ENCODE results near the gene GUCY1B1. TPM values are rescaled to one million over a fixed set of nuclear protein-coding genes. Genes with fewer than 3 reads are reported as not detected.

The GUCY1B1 gene
- total RNA-seq, 2 experiments from 2014 or later = not detected

GRCh38 chr4:155828628-155829027 lies 69.8 kb downstream of the GUCY1B1 start:
- intact Hi-C loops (cut with micrococcal nuclease; ENCODE audit: unreplicated experiment) = no loop called here

GRCh38 chr4:155832664-155833063 lies 73.8 kb downstream of the GUCY1B1 start:
- CTCF ChIA-PET (ENCODE audit: unreplicated experiment) = no interaction called here
- no peak for DNase-seq (ENCODE audit: low spot score)
- H3K36me3 ChIP-seq (ENCODE audit: insufficient read depth, low read length) = no peaks in the 10 kb centered on the region

More at GRCh38 chr4:155828628-155829027, 69.8 kb downstream of the GUCY1B1 start:
- no peaks in the 10 kb centered on the region for H3K9me2 ChIP-seq (ENCODE audit: insufficient read depth, low read length)
- DNase-seq (ENCODE audit: low spot score) = no peak
- H3K27ac ChIP-seq (ENCODE audit: low read depth, low read length, poor library complexity, severe bottlenecking) = no peak overlapping the region
- H3K79me2 ChIP-seq (ENCODE audit: insufficient read depth, low read depth, low read length) = no peaks in the 10 kb centered on the region
- no peak overlapping the region for H3K4me2 ChIP-seq (ENCODE audit: low read length)
- no peaks in the 10 kb centered on the region for H3K36me3 ChIP-seq (ENCODE audit: insufficient read depth, low read length)
- H3K4me1 ChIP-seq (ENCODE audit: insufficient read depth, low read length, poor library complexity, severe bottlenecking) = no peaks in the 10 kb centered on the region
- BruUV-seq (replicated peaks) = no TSS peak
- H3K4me3 ChIP-seq (ENCODE audit: low read depth, low read length, poor library complexity, severe bottlenecking) = no peak overlapping the region
- no peaks in the 10 kb centered on the region for H4K20me1 ChIP-seq (ENCODE audit: insufficient read depth, low read length)
- ChIA-PET POLR2A (no interaction called here), CTCF (ENCODE audit: unreplicated experiment) (no interaction called here)
- H2AFZ ChIP-seq (ENCODE audit: low read length) = no peak overlapping the region
- no peaks in the 10 kb centered on the region for H3K9me3 ChIP-seq (ENCODE audit: low read length)
- TF ChIP-seq EZH2phosphoT487 (IDR thresholded peaks at IDR 0.05; ENCODE audit: borderline replicate concordance, low read depth, low read length) = no peak
- no peak for TF ChIP-seq CTCF (conservative IDR thresholded peaks at IDR 0.05; ENCODE audit: low read length)

More at GRCh38 chr4:155832664-155833063, 73.8 kb downstream of the GUCY1B1 start:
- H3K4me3 ChIP-seq (ENCODE audit: low read depth, low read length, poor library complexity, severe bottlenecking) = no peak overlapping the region
- H3K27ac ChIP-seq (ENCODE audit: low read depth, low read length, poor library complexity, severe bottlenecking) = no peak overlapping the region
- H3K79me2 ChIP-seq (ENCODE audit: insufficient read depth, low read depth, low read length) = no peaks in the 10 kb centered on the region
- no peaks in the 10 kb centered on the region for H3K9me3 ChIP-seq (ENCODE audit: low read length)
- no peak for TF ChIP-seq CTCF (conservative IDR thresholded peaks at IDR 0.05; ENCODE audit: low read length)
- no peak for TF ChIP-seq EZH2phosphoT487 (IDR thresholded peaks at IDR 0.05; ENCODE audit: borderline replicate concordance, low read depth, low read length)
- no peaks in the 10 kb centered on the region for H4K20me1 ChIP-seq (ENCODE audit: insufficient read depth, low read length)
- H2AFZ ChIP-seq (ENCODE audit: low read length) = no peak overlapping the region
- no peaks in the 10 kb centered on the region for H3K9me2 ChIP-seq (ENCODE audit: insufficient read depth, low read length)
- no peak overlapping the region for H3K4me2 ChIP-seq (ENCODE audit: low read length)
- POLR2A ChIA-PET = interaction anchor here (0.6 kb wide), 1 partner anchor 40 kb away, joined by 3 read pairs; no protein-coding TSS in a partner anchor
- BruUV-seq (replicated peaks) = no TSS peak
- intact Hi-C loops (cut with micrococcal nuclease; ENCODE audit: unreplicated experiment) = no loop called here
- no peaks in the 10 kb centered on the region for H3K4me1 ChIP-seq (ENCODE audit: insufficient read depth, low read length, poor library complexity, severe bottlenecking)

Data from OCI-LY7 (cell line).